HG03558 (cell line): ENCODE results near the gene TRMT44.
A peak's percentile ranks its signal among the peaks of the same experiment; 100 is the strongest.

ENCODE experiments used
- ATAC-seq: cut with Tn5 transposase; IDR thresholded peaks from one replicate; pipeline ENCODE4 v1.9.1; 2021; ENCODE audit warnings: moderate number of reproducible peaks; ENCODE audit not compliant: unreplicated experiment; ENCODE audit errors: extremely low read depth

The TRMT44 gene, protein sequence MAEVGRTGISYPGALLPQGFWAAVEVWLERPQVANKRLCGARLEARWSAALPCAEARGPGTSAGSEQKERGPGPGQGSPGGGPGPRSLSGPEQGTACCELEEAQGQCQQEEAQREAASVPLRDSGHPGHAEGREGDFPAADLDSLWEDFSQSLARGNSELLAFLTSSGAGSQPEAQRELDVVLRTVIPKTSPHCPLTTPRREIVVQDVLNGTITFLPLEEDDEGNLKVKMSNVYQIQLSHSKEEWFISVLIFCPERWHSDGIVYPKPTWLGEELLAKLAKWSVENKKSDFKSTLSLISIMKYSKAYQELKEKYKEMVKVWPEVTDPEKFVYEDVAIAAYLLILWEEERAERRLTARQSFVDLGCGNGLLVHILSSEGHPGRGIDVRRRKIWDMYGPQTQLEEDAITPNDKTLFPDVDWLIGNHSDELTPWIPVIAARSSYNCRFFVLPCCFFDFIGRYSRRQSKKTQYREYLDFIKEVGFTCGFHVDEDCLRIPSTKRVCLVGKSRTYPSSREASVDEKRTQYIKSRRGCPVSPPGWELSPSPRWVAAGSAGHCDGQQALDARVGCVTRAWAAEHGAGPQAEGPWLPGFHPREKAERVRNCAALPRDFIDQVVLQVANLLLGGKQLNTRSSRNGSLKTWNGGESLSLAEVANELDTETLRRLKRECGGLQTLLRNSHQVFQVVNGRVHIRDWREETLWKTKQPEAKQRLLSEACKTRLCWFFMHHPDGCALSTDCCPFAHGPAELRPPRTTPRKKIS

DNA sequence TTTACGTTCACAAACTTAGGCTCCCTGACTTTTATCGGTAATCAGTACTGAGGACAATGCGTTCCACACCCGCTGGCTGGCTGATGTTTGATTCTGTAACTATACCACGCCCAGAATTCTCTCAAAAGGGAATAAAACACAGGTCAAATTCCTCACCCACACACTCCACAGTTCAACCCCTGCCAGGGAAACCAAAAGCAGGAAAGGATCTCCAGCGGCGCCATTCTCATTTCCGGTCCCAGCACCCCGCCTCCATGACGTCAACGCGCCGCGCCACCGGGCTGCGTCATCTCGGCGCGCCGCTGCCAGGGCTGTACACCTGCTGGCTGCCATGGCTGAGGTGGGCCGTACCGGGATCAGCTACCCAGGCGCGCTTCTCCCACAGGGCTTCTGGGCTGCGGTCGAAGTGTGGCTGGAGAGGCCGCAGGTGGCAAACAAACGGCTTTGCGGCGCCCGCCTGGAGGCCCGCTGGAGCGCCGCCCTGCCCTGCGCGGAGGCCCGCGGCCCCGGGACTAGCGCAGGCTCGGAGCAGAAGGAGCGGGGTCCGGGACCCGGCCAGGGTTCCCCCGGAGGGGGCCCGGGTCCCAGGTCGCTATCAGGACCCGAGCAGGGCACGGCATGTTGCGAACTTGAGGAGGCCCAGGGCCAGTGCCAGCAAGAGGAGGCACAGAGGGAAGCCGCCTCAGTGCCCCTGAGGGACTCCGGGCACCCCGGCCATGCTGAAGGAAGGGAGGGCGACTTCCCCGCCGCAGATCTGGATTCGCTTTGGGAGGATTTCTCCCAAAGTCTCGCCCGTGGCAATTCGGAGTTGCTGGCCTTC, at the start of gene TRMT44, which contains the start of gene ACOX3:
TRMT44 (plus strand) TSS at position 286 of the 820 bp plus-strand sequence; CDS start at position 332, 46 bp downstream.
ACOX3 (minus strand) TSS at position 232 of the 820 bp plus-strand sequence. CDS start 24,202 bp downstream, outside the sequence.
- peak; percentile 69 for ATAC-seq

DNA sequence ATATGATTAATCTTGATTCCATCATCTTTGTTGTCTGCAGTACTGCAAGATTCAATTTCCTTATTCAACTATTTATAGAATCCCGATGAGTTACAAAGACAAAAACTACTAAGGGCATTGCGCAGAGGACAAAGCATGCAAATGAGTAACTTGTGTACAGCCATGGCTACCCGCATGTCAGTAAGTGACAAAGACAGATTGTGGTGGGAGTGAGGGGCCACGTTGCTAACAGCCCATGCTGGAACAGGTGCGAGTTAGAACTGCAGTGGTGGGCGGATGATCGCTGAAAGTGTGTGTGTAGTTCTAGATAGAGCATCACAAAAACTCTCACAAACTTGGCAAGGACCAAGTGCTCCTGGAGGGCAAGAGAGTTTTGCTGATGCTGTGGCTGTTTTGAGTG, 49.5 kb upstream of the TRMT44 start:
- no peak for ATAC-seq

DNA sequence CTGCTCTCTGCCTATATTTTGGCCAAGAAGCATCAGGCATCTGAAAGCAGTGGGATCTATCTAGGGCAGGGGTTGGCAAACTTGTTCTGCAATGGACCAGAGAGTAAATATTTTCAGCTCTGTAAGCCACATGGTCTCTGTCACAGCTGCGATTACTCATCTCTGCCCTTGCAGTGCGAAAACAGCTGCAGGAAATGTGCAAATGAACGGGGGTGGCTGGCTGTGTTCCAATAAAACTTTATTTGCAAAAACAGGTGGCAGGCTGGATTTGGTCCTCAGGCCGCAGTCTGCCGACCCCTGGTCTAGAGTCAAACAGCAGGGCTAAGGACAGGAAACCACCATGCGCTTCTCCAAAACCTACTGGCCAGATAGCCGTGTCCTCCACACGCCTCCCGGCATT, 48.6 kb upstream of the TRMT44 start:
- no peak for ATAC-seq

DNA sequence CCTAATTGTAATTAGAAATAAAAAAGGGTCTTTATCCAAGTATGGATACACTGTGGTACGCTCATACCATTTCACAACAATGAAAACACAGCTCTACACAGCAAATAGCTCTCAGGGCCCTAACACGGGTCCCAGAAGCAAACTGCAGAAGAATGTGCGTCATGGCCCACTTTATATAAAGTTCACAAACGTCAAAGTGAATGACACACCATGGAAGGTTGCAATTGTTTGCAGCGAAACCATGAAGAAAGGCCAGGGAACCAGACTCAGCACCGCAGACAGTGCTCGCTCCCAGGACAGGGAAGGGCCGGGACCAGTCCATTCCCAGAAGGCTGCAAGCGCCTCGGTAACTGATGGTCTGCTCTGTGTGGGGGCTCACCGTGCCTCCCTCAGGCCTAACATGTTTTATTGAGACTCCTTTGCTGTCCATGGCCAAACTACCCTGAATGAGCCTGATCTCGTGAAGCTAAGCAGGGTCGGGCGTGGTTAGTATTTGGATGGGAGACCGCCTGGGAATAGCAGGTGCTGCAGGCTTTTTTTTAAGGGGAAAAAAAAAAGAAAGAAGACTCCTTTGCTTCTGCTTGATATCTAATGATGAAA, 47.9 kb upstream of the TRMT44 start:
- no peak for ATAC-seq

DNA sequence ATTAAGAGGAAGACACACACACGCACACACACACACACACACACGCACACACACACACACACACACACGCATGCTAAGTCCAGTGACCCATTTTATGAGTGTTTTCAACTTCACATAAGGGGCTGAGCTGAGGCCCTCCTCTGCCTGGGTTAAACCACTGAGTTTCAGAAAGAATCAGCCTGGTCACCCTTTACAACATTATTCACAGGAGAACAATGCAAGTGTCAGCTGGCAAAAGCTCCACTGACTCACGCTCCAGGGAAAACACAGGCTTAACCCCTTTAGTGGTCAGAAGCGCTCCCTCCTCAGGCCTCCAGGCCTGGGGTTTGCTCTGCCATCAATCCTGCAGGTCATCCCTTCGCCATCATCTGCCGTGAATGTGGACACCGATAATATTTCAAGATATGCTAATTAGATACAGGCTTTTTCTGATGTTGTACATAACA, 47.0 kb upstream of the TRMT44 start:
- ATAC-seq = no peak

DNA sequence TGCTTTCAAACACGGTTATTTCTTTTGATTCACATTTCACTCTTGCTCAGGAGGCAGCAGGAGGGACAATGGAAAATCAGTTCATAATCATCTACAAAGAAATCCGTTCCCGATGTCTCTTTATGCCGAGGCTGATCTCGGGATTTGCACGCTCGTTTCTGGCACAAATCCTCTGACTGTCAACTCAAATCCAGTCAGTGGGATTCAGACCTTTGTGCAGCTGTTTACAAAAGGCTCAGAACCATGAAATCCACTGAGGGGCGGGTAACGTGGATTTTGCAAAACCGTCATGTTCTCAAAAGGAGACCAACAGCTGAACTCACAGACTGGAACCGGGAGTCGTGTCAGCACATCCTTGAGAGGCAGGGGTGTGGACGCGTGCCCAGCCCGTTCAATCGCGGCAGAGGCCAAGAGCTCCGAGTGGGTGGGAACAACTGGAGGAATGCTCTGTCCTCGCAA, 46.5 kb upstream of the TRMT44 start:
- ATAC-seq = no peak

DNA sequence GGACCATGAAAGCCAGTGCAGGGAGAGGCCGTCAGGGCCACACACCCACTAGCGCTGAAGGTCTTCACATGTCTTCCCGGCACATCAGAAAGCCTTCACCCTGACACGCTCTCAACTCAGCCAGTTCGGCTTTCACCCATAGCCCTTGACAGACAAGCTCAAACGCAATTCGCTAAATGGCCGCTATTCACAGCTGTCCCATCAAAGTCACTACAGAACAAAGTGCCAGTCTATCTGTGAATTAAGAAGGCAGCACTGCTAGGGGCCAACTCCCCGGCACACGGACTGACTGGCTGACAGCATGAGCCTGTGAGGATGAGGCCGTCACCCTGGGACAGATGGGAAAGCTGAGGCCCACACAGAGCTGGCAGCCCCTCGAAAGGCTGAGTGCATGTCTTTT, 45.8 kb upstream of the TRMT44 start:
- no peak for ATAC-seq

DNA sequence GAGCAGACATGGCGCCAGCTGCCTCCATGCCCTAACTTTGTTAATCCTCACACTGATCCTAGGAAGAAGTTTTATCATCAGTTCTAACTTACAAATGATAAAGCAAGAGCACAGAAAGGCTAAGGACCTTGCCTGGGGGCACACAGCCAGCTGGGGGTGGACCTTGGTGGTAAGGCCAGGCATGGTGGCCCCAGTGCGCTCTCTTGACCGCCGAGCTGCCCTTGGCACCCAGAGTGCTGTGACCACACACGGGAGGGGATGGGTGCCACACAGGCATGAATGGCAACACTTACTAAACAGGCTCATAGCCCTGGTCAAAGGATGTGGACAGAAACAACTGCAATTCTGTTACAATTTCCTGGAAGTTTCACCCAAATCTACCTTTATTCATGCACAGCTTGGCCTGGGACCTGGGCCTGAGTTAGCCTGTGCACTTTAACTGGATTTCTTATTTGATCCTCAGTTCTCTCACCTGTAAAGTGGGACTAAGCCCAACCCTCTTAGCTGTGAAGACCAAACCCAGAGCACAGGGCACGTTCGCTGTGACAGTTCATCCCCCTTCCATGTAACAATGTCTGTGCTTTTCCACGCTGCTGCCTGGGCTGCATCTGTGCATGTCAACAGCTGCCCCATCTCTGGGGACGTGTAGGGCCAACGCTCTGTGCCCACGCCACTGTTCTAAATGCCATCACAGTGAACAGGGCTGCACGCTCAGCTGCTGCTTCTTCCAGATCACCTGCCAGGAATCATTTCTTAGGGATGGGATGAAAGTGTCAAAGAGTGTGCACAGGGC, 44.9 kb upstream of the TRMT44 start:
- ATAC-seq = no peak

DNA sequence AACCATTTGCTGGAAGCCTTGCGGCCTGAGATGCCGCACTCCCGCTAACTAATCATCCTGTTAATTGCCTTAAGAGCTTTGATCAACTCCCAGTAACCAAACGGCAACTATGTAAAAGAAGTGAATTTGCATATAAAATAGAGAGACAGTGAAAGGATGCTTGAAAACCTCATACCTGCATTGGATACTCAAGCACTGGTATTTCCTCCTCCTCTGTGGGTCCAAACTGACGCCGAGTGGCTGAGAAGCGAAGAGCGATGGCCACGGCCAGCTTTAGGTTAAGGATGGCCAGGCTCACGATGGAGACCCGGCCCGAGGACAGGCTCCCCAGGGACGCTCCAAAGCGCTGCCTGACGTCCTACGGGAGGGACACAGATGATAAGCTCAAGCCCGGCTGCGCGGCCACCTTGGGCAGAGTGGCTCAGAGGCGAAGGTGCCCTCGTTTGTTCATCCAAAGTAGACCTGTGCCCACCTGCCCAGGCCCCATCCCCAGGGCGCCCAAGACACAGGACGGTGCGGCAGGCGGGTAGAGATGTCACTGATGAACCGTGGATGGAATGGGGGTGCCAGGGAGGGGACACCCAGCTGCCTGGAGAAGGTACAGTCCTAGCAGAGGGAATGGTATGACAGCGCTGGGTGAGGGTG, 43.7 kb upstream of the TRMT44 start:
- ATAC-seq = no peak

DNA sequence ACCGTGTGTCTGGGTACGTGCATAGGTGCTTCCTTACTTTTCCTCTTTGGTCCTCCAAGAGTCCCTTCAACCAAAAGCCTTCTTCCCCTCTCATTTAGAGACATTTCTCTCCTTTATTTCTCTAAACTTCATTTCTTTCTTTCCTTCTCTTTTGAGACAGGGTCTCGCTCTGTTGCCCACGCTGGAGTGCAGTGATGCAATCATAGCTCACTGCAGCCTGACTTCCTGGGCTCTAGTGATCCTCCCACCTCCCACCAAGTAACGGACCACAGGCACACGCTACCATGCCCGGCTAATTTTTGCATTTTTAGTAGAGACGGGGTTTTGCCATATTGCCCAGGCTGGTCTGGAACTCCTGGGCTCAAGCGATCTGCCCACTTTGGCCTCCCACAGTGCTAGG, 42.2 kb upstream of the TRMT44 start:
- ATAC-seq = no peak

DNA sequence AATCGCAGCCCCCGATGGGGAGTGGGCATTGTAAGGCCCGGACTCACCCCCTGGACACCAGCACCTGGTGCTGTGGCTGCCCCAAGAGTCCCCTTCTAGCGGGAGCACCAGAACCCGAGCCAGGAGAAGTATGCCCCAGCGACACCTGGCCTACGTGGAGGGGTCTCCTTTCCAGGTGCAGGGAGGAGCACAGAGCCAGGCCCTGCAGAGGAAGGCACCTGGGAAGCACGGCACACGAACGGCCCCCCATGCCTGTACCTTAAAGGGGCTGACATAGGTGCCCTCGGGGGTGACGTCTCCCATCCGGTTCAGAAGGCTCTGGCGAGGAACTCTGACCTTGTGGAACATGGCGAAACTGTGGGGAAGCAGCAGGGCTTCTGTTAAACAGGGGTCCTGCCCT, 41.3 kb upstream of the TRMT44 start:
- ATAC-seq = no peak

DNA sequence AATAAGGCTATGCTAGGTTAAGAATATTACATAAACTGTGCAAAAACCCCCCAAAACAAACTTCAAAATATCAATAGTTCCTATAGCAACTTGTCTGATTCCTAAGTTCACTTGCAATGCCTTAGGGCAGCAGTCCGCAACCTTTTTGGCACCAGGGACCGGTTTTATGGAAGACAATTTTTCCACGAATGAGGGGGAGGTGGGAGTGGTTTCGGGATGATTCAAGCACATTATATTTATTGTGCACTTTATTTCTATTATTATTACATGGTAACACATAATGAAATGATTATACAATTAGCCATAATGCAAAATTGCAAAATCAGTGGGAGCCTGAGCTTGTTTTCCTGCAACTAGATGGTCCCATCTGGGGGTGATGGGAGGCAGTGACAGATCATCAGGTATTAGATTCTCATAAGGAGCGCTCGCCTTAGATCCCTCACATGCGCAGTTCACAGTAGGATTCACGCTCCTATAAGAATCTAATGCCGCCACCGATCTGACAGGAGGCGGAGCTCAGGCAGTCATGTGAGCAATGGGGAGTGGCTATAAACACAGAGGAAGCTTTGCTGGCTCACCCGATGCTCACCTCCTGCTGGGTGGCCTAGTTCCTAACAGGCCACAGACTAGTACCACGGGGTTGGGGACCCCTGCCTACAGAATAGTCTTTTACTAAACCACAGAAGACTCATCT, 39.8 kb upstream of the TRMT44 start:
- no peak for ATAC-seq

DNA sequence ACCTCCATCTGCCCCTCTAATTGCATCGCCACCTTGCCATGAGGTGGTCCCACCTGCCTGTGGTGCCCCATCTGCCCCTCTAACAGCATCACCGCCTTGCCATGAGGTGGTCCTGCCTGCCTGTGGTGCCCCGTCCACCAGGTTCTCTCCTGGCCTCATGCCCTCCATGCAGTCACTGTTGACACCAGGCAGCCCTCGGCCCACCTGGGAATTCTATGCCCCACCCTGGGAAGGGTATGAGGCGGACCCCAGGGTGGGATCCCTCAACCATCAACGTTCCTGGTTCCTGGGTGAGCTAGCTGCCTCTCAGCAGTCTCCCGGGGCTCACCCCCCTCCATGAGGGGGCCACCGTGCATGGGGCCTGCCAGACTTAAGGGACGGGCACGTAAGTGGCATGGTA, 38.9 kb upstream of the TRMT44 start:
- ATAC-seq = no peak

DNA sequence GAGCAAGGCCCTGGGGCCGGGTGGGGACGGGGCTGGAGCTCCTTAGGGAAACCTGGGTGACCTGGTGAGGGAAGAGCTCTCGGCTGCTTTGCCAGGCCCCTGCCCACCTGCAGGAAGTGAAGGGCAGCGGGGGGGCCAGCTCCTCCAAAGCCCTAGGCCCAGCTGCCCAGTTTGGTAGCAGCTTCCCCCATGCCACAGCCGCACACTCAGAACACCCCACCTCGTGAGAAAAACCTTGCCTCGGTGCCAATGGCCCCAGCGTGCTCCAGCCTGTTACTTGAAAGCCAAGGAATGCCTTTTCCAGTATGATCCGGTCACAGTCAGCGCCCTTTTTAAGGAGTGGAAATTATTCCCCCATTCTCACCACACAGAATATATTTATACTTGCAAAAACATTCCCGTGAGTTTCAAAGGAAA, 38.4 kb upstream of the TRMT44 start:
- no peak for ATAC-seq

DNA sequence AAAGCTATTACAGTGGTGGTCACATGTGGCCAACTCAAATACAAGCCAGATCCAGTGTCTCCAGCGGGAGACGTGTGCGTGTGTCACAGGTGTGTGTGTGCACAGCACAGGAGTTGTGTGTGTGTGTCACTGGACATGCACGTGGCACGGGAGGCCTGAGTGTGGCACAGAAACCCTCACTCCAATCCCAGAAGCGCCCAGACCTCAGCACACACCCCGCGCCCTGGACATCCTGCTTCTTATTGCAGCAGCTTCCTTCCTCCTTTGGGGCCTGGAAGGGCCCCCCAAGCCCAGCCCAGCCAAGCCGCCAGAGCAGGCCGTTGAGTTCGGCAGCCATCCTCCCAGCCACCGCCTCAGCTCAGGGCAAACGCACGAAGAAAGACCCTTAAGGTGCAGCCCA, 37.9 kb upstream of the TRMT44 start:
- ATAC-seq = no peak

DNA sequence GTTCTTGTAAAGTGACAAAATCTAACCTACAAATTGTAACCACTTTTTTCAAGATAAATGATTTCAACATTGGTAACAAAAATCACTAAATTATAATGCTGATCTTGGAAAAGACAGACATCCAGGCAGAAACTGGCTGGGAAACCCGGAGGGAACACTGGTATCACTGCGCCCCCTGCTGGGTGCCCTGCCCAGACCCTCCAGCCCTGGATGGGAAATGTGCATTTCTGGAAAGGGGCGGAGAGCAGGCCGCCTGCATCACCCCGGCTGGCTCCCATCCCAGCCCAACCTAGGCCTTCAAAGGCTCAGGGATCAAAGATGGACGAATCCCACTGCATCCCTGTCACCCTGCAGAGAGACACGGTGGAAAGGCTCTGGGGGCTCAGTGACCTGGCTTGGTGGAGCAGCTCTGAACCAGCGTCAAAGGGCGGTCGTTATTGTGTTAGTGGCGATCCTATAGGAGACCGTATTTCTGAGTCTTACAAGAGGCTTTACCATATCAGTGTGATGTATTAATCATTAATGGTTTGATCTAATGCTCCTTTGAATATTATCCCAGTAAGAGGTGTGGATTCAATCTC, 37.3 kb upstream of the TRMT44 start:
- ATAC-seq = no peak

DNA sequence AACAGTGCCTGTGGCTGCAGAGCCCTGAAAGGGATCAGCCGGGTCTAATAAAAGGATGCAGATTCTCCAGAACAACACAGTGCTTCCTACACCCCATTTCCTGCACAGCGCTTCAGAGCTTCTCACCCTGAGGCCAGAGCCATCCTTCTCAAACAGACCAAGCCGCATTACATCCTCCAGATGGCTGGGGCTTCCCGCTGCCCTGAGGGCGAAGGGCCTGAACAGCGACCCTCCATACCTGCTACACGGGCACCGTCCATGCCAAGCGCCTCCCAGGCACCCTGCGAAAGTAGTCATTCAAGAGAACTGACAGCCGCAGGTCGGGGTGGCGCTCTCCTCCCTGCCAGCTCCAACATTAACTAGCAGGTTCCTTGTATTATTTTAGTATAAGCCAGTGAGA, 36.6 kb upstream of the TRMT44 start:
- no peak for ATAC-seq
